Progenitor cell of endocrine pancreas (in vitro differentiated cells): ENCODE results near the gene SLC1A7. TPM values are rescaled to one million over a fixed set of nuclear protein-coding genes. Genes with fewer than 3 reads are reported as not detected.

Experiments
- DNase-seq: peaks from one replicate; pipeline ENCODE4 v3.0.0; 2021; ENCODE audit warnings: low spot score; ENCODE audit not compliant: unreplicated experiment
- H3K27ac Mint-ChIP-seq: 2 replicates; pipeline ENCODE4 v1.8.0; 2021; ENCODE audit warnings: mild to moderate bottlenecking, moderate library complexity, mixed read lengths
- H3K27me3 Mint-ChIP-seq: 2 replicates; pipeline ENCODE4 v1.8.0; 2021; ENCODE audit warnings: mixed read lengths
- H3K36me3 Mint-ChIP-seq: 2 replicates; pipeline ENCODE4 v1.8.0; 2022; ENCODE audit warnings: mixed read lengths; ENCODE audit not compliant: insufficient read depth
- H3K4me1 Mint-ChIP-seq: 2 replicates; pipeline ENCODE4 v1.8.0; 2021; ENCODE audit warnings: low read depth, mixed read lengths
- H3K4me3 Mint-ChIP-seq: 2 replicates; pipeline ENCODE4 v1.8.0; 2021; ENCODE audit warnings: low read depth, mild to moderate bottlenecking, moderate library complexity, mixed read lengths
- H3K9me3 Mint-ChIP-seq: 2 replicates; pipeline ENCODE4 v1.8.0; 2021; ENCODE audit warnings: low read depth, mixed read lengths
- total RNA-seq: library from RNA; stranded (reverse); gene quantifications from 2 replicates; pipeline ENCODE4 v1.2.1, GENCODE V29; 2021
- TF ChIP-seq, protein P1 (sequence below): fragments of 200-600 bp; sonication (generic); IDR thresholded peaks from one replicate; pipeline ENCODE4 v1.5.0; 2021; ENCODE audit warnings: antibody characterized with exemption, mild to moderate bottlenecking; ENCODE audit not compliant: unreplicated experiment

Gene SLC1A7
- total RNA-seq, 1 donor from 2014 or later = not detected

DNA sequence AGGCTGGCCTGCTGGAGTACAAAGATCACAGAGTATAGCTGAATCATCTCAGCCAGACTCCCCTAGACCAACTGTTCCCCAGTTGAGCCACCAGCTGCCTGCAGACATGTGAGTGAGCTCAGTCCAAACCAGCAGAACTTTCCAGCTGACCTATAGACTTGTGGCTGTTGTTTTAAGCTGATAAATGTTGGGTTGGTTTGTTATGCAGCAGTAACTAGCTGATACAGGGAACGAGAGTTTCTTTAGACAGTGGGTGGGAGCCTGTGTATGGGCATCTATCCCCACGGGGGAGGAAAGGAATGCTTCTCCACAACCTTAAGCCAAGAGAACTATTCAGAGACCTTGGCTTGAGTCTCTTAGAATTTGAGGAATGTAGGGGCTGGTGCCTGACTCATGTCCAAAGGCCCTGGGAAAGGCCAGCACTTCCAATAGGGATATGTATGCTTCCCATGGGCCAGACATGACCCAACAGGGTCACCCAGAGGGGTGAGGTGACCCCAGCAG, 30.1 kb downstream of the SLC1A7 start:
- Mint-ChIP-seq H3K4me3 (no peak overlapping the region), H3K27me3 (peaks cover 94% of the 10 kb centered on the region), H3K27ac (no peak overlapping the region), H3K36me3 (no peaks in the 10 kb centered on the region), H3K4me1 (peaks cover 45% of the 10 kb centered on the region), H3K9me3 (no peaks in the 10 kb centered on the region)
- no peak for DNase-seq
- TF ChIP-seq, protein P1, sequence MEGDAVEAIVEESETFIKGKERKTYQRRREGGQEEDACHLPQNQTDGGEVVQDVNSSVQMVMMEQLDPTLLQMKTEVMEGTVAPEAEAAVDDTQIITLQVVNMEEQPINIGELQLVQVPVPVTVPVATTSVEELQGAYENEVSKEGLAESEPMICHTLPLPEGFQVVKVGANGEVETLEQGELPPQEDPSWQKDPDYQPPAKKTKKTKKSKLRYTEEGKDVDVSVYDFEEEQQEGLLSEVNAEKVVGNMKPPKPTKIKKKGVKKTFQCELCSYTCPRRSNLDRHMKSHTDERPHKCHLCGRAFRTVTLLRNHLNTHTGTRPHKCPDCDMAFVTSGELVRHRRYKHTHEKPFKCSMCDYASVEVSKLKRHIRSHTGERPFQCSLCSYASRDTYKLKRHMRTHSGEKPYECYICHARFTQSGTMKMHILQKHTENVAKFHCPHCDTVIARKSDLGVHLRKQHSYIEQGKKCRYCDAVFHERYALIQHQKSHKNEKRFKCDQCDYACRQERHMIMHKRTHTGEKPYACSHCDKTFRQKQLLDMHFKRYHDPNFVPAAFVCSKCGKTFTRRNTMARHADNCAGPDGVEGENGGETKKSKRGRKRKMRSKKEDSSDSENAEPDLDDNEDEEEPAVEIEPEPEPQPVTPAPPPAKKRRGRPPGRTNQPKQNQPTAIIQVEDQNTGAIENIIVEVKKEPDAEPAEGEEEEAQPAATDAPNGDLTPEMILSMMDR = no peak

DNA sequence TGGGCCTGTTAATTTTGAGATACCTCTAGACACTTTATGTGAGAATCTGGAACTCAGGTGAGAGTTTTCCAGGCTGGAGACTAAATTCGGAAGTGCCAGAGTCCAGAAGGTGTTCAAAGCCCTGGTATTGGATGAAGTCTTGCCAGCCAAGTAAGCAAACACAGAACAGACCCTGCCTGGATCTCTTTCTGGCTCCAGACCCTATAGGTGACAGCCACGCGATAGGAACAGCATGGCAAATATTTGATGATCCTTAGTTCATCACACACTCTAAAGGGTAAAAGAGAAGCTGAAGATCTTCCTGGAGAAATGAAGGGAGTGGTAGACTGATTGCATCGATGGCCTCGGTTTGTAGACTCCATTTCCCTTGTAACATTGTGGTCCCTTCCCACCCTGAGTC, 30.7 kb downstream of the SLC1A7 start:
- TF ChIP-seq, protein P1 = no peak
- Mint-ChIP-seq H3K27ac (no peak overlapping the region), H3K4me3 (no peak overlapping the region), H3K27me3 (peaks cover 91% of the 10 kb centered on the region), H3K9me3 (no peaks in the 10 kb centered on the region), H3K36me3 (no peaks in the 10 kb centered on the region), H3K4me1 (peaks cover 41% of the 10 kb centered on the region)
- DNase-seq = no peak

DNA sequence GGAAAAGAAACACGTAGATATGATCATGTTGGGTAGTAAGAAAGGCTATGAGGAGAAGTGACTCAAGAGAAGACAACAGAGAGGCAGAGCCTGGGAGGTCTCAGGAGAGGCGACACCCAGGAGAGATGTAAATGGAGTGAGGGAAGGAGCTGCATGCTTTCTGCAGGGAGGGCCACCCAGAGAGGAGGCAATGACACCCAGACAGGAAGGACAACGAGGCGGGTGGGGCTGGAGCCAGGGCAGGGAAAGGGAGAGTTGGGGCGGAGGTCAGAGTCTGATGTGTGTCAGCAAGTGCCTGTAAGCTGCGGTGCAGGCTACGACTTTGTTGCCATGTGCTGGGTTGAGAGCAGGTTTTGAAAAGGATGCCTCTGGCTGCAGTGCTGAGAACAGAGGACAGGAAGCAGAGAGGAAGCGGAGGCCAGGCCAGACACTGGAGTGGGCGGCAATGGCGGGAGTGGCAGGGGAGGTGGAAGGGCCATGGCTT, 31.3 kb downstream of the SLC1A7 start:
- H3K27me3 Mint-ChIP-seq = peaks cover 85% of the 10 kb centered on the region
- peaks cover 38% of the 10 kb centered on the region for H3K4me1 Mint-ChIP-seq
- no peak overlapping the region for H3K4me3 Mint-ChIP-seq
- no peaks in the 10 kb centered on the region for H3K36me3 Mint-ChIP-seq
- H3K9me3 Mint-ChIP-seq = no peaks in the 10 kb centered on the region
- no peak overlapping the region for H3K27ac Mint-ChIP-seq
- DNase-seq = no peak
- TF ChIP-seq, protein P1 = no peak

DNA sequence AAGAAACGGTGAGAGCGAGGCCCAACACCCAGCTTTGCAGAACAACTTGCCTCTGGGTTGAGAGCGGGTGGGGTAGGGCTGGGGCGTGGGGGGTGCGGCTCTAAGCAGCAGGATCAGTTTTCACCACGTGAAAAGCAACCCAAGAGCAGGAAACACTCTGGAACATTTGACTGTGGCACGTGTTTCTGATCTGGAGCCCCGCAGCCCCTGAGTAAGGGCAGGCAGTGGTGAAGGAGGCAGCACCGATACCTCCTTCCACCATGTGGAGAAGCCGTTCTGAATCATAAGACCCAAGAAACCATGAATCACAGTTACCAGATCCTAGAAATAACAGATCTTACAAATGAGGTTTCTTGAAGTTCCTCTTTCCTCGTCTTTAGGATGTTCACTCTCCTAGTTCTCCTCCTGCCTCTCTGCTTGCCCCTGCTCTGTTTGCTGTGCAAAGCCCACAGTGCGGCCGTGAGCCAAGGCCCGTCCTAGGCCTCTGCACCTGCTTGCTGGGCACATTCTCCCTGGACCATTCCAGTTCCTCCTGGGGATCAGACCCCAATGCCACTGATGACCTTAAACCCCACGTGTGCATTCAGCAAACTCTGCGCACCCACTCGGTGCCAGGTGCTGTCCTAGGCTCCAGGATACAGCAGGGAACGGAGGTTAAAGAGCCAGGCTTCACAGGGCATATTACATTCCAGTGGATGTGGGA, 31.9 kb downstream of the SLC1A7 start:
- no peaks in the 10 kb centered on the region for H3K36me3 Mint-ChIP-seq
- DNase-seq = no peak
- no peak overlapping the region for H3K4me3 Mint-ChIP-seq
- H3K4me1 Mint-ChIP-seq = peaks cover 35% of the 10 kb centered on the region
- H3K27ac Mint-ChIP-seq = no peak overlapping the region
- no peaks in the 10 kb centered on the region for H3K9me3 Mint-ChIP-seq
- TF ChIP-seq, protein P1 = no peak
- peaks cover 88% of the 10 kb centered on the region for H3K27me3 Mint-ChIP-seq

DNA sequence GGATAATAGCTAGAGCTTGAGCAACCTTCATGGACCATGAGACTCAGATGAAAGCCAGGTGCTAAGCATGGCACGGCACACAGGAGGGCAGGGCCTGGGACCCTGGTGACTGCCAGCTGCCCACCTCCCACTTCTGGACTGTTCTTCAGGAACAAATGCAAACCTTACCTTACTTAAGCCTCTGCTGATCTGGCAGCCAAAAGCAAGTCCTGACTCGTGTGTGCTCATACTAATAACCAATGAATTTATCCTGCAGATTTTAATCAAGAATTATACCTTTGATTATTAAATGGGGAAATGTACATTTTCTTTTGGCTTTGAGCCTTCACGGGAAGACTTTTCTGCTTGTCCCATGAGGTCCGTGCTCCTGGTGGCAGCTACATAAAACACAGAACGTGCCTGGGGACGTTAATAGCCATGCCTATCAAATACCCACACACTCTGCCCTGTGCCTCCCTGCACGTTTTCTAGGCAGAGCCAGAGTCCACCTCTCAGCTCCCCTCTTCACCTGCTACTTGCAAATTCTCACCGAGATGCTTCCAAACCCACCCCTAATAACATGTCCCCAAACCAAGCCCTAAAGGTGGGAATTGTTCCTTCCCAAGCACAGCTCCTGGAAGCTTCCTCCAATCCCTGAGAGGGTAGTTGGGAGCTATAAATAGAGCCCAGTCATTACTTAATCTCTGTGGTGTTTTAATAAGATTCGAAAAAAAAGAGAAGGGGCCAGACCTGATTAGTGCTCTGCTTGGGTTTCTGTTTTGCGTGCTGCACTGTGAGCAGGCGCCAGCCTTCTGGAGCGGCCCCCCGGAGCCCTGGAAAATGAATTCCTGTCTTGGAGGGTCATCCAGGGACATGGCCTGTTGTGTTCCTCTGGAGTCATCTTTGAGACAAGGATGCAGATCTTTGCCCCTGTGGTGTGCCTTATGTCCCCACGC, 33.5 kb downstream of the SLC1A7 start:
- Mint-ChIP-seq H3K4me1 (peaks cover 35% of the 10 kb centered on the region), H3K9me3 (no peaks in the 10 kb centered on the region), H3K27me3 (peaks cover 87% of the 10 kb centered on the region), H3K4me3 (no peak overlapping the region), H3K27ac (peak overlapping the region; percentile 25), H3K36me3 (no peaks in the 10 kb centered on the region)
- TF ChIP-seq, protein P1 = no peak
- no peak for DNase-seq
